Hepatocyte (in vitro differentiated cells): ENCODE results near the gene PPHLN1.

ENCODE experiments used
- EZH2 ChIP-seq: fragments of 200-600 bp; sonication (generic); IDR thresholded peaks from 2 replicates; pipeline ENCODE4 v1.6.1; 2016; ENCODE audit warnings: antibody characterized with exemption, mild to moderate bottlenecking, borderline replicate concordance
- TF ChIP-seq, protein P1 (sequence below): fragments of 200-600 bp; sonication (generic); IDR thresholded peaks from 2 replicates; pipeline ENCODE4 v1.5.1; 2016; ENCODE audit warnings: antibody characterized with exemption, mild to moderate bottlenecking; ENCODE audit not compliant: poor library complexity

DNA sequence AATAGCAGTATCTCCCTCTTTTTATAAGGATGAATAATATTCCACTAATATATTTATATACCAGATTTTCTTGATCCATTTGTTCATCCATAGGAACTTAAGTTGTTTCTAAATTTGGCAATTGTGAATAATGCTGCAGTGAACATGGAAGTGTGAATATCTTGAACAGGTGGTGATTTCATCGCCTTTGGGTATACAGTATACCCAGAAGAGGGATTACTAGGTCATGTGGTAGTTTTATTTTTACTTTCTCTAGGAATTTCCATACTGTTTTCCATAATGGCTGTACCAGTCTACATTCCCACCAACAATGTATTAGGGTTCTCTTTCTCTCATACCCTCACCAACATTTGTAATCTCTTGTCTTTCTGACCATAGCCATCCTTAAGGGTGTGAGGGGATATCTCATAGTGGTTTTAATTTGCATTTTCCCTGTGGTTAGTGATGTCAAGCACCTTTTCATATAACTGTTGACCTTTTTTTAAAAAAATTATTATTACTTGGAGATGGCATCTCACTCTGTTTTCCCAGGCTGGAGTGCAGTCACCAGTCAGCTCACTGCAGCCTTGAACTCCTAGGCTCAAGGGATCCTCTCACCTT, 20.5 kb downstream of the PPHLN1 start:
- TF ChIP-seq, protein P1, sequence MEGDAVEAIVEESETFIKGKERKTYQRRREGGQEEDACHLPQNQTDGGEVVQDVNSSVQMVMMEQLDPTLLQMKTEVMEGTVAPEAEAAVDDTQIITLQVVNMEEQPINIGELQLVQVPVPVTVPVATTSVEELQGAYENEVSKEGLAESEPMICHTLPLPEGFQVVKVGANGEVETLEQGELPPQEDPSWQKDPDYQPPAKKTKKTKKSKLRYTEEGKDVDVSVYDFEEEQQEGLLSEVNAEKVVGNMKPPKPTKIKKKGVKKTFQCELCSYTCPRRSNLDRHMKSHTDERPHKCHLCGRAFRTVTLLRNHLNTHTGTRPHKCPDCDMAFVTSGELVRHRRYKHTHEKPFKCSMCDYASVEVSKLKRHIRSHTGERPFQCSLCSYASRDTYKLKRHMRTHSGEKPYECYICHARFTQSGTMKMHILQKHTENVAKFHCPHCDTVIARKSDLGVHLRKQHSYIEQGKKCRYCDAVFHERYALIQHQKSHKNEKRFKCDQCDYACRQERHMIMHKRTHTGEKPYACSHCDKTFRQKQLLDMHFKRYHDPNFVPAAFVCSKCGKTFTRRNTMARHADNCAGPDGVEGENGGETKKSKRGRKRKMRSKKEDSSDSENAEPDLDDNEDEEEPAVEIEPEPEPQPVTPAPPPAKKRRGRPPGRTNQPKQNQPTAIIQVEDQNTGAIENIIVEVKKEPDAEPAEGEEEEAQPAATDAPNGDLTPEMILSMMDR, result no peak
- no peak for TF ChIP-seq EZH2
